LNCaP clone FGC (cell line): ENCODE measurements around the gene MIAT.

Source experiments
- DNase-seq: peaks from one replicate; pipeline ENCODE4 v3.0.0-alpha.2; 2011; ENCODE audit warnings: low read depth
- H3K4me3 ChIP-seq: 2 replicates; pipeline ENCODE4 v1.5.1; 2011; ENCODE audit warnings: mild to moderate bottlenecking, low read depth, low read length, control low read depth
- CTCF ChIP-seq: IDR thresholded peaks from 2 replicates; pipeline ENCODE4 v1.5.1; 2012; ENCODE audit warnings: mild to moderate bottlenecking; ENCODE audit not compliant: control insufficient read depth, insufficient read depth; ENCODE audit errors: extremely low read depth

The MIAT gene

GRCh38 chr22:26620197-26620596, 37.2 kb upstream of the MIAT start:
- no peak for DNase-seq
- no peak overlapping the region for H3K4me3 ChIP-seq
- no peak for TF ChIP-seq CTCF

DNA sequence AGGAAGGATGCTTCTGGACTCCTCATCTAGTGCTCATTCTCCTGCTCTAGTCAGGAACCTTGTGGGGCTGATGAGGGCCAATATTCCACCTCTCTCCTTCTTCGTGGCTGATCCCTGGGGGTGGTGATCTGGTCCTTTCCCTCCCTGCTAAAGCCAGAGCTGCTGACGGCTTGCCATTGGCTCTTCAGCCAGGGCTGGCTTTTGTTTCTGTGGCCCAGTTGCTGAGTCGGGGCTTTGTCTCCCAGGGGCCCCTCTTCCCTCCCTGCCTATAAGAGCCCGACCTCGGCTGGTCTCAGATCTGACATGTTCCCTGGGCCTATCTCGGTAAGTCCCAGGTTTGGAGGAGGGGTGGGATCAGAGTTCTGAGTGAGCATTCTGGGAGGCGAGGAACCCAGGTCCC, 35.7 kb upstream of the MIAT start, which contains the start of gene CRYBA4:
CRYBA4 (plus strand) TSS at position 301 of the 400 bp plus-strand sequence. CDS start 634 bp downstream, outside the sequence.
- TF ChIP-seq CTCF: no peak
- no peak for DNase-seq
- no peak within 1 kb of the TSS for H3K4me3 ChIP-seq

GRCh38 chr22:26623984-26624383, 33.4 kb upstream of the MIAT start:
- TF ChIP-seq CTCF: no peak
- DNase-seq: no peak
- H3K4me3 ChIP-seq: no peak overlapping the region

- no peak for TF ChIP-seq CTCF
- DNase-seq: no peak
- no peak overlapping the region for H3K4me3 ChIP-seq
These were observed 32.6 kb upstream of the MIAT start for GRCh38 chr22:26624803-26625202.

- no peak for DNase-seq
- no peak overlapping the region for H3K4me3 ChIP-seq
- TF ChIP-seq CTCF: no peak
These were observed 27.2 kb upstream of the MIAT start for GRCh38 chr22:26629988-26630761.

DNA sequence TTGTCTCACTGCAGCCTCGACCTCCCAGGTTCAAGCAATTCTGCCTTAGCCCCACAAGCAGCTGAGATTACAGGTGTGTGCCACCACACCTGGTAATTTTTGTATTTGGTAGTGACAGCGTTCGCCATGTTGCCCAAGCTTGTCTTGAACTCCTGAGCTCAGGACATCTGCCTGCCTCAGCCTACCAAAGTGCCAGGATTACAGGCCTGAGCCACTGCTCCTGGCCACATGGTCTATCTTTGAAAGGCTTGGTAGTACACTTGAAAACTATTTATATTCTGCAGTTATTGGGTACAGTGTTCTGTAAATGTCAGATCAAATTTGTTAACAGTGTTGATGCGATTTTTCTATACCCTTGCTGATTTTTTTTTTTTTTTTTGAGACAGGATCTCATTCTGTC, 26.1 kb upstream of the MIAT start:
- DNase-seq: no peak
- TF ChIP-seq CTCF: no peak

DNA sequence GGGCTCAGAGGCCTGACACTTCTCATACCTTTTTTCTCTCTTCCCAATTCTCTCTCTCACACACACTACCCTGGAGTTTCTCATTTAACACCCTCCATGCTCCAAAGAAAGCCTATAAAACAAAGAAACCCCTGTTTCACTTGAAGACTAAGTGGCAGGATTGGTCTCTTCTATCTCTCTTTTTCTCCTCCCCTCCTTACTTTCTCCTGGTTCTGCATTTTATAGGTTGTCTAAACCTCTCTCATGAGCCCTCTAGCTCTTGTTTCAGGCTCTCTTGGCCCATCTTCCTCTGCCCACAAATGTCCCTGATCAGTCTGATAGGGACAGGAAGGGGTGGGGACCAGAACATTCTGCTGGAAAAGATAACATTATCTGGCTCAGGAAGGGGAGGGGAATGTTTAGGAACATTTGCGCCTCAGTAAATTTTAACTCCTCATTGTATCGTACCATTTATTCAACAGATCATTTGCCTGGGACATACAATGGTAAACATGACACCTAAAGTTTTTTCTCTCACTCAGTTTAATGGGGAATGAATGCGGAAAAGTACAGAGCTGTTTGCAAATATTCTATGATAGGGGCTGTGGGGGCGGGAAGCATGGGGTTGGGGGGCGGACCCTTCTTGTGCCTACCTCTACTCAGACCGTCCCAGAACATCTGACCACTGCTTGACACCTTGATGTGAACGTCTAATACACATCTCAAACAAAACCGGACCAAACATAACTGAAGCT, 24.8 kb upstream of the MIAT start:
- H3K4me3 ChIP-seq: no peak overlapping the region
- TF ChIP-seq CTCF: no peak
- DNase-seq: no peak

More for the DNA sequence above, 26.1 kb upstream of the MIAT start:
- H3K4me3 ChIP-seq: no peak overlapping the region
